CD4-positive, alpha-beta T cell treated with Interleukin-6 at 100 ng/mL for 8 hours (primary cell): ENCODE measurements around the gene TYMP.

Source experiments
- DNase-seq: peaks from one replicate; pipeline ENCODE4 v3.0.0-alpha.2; 2020; ENCODE audit warnings: mixed read lengths, low spot score

The TYMP gene

GRCh38 chr22:50529897-50530579, at the start of gene TYMP:
TYMP (minus strand) TSS chr22:50530012; CDS start chr22:50529709, 303 bp downstream.
- peak; percentile 63 for DNase-seq

- no peak for DNase-seq
Observed at GRCh38 chr22:50578776-50579310, 49.0 kb upstream of the TYMP start.

GRCh38 chr22:50577987-50578775, 48.4 kb upstream of the TYMP start, which contains the start of gene CPT1B:
CPT1B (minus strand) TSS chr22:50578427; CDS start chr22:50577915, 512 bp downstream.
- no peak for DNase-seq

GRCh38 chr22:50577697-50577986, 47.8 kb upstream of the TYMP start:
- DNase-seq, result no peak

- no peak for DNase-seq
Observed at GRCh38 chr22:50576806-50577696, 47.2 kb upstream of the TYMP start.

- no peak for DNase-seq
Observed at GRCh38 chr22:50576070-50576469, 46.3 kb upstream of the TYMP start.

- no peak for DNase-seq
Observed at GRCh38 chr22:50575426-50575941, 45.7 kb upstream of the TYMP start.

- no peak for DNase-seq
Observed at GRCh38 chr22:50574383-50574755, 44.6 kb upstream of the TYMP start.

- DNase-seq, result no peak
Observed at GRCh38 chr22:50573491-50574382, 43.9 kb upstream of the TYMP start.

GRCh38 chr22:50572965-50573364, 43.2 kb upstream of the TYMP start:
- no peak for DNase-seq

- no peak for DNase-seq
Observed at GRCh38 chr22:50571264-50572175, 41.7 kb upstream of the TYMP start.

GRCh38 chr22:50570861-50571260, 41.0 kb upstream of the TYMP start:
- DNase-seq, result no peak

GRCh38 chr22:50569896-50570535, 40.2 kb upstream of the TYMP start:
- no peak for DNase-seq

GRCh38 chr22:50569041-50569459, 39.2 kb upstream of the TYMP start:
- no peak for DNase-seq

- DNase-seq, result no peak
Observed at GRCh38 chr22:50568626-50569025, 38.8 kb upstream of the TYMP start.

- DNase-seq, result no peak
Observed at GRCh38 chr22:50567721-50568252, 38.0 kb upstream of the TYMP start.

GRCh38 chr22:50564289-50564688, 34.5 kb upstream of the TYMP start:
- DNase-seq, result no peak

- no peak for DNase-seq
Observed at GRCh38 chr22:50563413-50564160, 33.8 kb upstream of the TYMP start.
